Endothelial cell (in vitro differentiated cells): Measurements from ENCODE around the gene PARM1. TPM values are rescaled to one million over a fixed set of nuclear protein-coding genes. Genes with fewer than 3 reads are reported as not detected.

Experiments
- DNase-seq: peaks from one replicate; pipeline ENCODE4 v3.0.0; 2021; ENCODE audit warnings: low spot score
- H3K27ac Mint-ChIP-seq: one replicate; pipeline ENCODE4 v1.8.0; 2021; ENCODE audit warnings: mixed read lengths, inconsistent platforms; ENCODE audit not compliant: unreplicated experiment
- H3K27me3 Mint-ChIP-seq: one replicate; pipeline ENCODE4 v1.8.0; 2021; ENCODE audit warnings: mild to moderate bottlenecking, moderate library complexity, mixed read lengths, inconsistent platforms; ENCODE audit not compliant: unreplicated experiment
- H3K36me3 Mint-ChIP-seq: one replicate; pipeline ENCODE4 v1.8.0; 2021; ENCODE audit warnings: mild to moderate bottlenecking, low read depth, mixed read lengths, inconsistent platforms; ENCODE audit not compliant: unreplicated experiment
- H3K4me1 Mint-ChIP-seq: one replicate; pipeline ENCODE4 v1.8.0; 2021; ENCODE audit warnings: mild to moderate bottlenecking, mixed read lengths, inconsistent platforms; ENCODE audit not compliant: unreplicated experiment
- H3K4me3 Mint-ChIP-seq: one replicate; pipeline ENCODE4 v1.8.0; 2021; ENCODE audit warnings: mild to moderate bottlenecking, mixed read lengths, inconsistent platforms; ENCODE audit not compliant: unreplicated experiment
- H3K9me3 Mint-ChIP-seq: one replicate; pipeline ENCODE4 v1.8.0; 2021; ENCODE audit warnings: mixed read lengths, inconsistent platforms; ENCODE audit not compliant: unreplicated experiment
- CTCF ChIP-seq: fragments of 200-600 bp; sonication (generic); IDR thresholded peaks from one replicate; pipeline ENCODE4 v1.5.0; 2021; ENCODE audit warnings: antibody characterized with exemption; ENCODE audit not compliant: unreplicated experiment
- total RNA-seq: library from RNA; stranded (reverse); fragmentation: NEBNext Ultra II Directional; extraction: Animal tissue kit (Norgen Biotek cat#: 25700); gene quantifications from one replicate; pipeline ENCODE4 v1.2.1, GENCODE V29; 2021; ENCODE audit not compliant: unreplicated experiment

The PARM1 gene
- total RNA-seq, 1 donor from 2014 or later, result 0.18 TPM

- H3K4me1 Mint-ChIP-seq, result no peaks in the 10 kb centered on the region
- no peaks in the 10 kb centered on the region for H3K36me3 Mint-ChIP-seq
- no peaks in the 10 kb centered on the region for H3K9me3 Mint-ChIP-seq
- no peak overlapping the region for H3K27ac Mint-ChIP-seq
- no peaks in the 10 kb centered on the region for H3K27me3 Mint-ChIP-seq
- no peak for DNase-seq
- H3K4me3 Mint-ChIP-seq, result no peak overlapping the region
- no peak for TF ChIP-seq CTCF
Measured at GRCh38 chr4:75001871-75002270, 69.0 kb downstream of the PARM1 start.

GRCh38 chr4:75002381-75002780 lies 69.5 kb downstream of the PARM1 start:
- no peak for DNase-seq
- H3K27ac Mint-ChIP-seq, result no peak overlapping the region
- H3K4me3 Mint-ChIP-seq, result no peak overlapping the region
- H3K36me3 Mint-ChIP-seq, result no peaks in the 10 kb centered on the region
- no peaks in the 10 kb centered on the region for H3K9me3 Mint-ChIP-seq
- no peaks in the 10 kb centered on the region for H3K4me1 Mint-ChIP-seq
- no peak for TF ChIP-seq CTCF
- H3K27me3 Mint-ChIP-seq, result no peaks in the 10 kb centered on the region

DNA sequence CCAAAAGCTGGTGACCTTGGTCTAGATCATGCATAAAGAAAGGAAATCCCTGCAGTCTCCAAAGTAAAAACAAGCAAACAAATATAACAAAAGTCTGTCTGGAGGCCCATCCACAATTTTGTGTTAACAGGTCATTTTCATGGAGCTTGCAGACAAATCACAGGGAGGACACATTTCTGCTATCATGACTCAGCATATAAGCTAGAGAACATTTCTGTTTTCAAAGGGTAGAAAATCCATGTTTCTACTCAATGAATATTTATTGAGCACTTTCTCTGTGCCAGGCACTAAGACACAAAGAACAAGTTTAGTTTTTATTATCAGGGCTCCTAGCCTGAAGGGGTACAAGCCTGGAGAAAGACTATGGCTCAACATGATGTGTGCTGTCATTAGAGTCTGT lies 71.1 kb downstream of the PARM1 start:
- no peaks in the 10 kb centered on the region for H3K27me3 Mint-ChIP-seq
- no peaks in the 10 kb centered on the region for H3K9me3 Mint-ChIP-seq
- no peak for TF ChIP-seq CTCF
- no peak overlapping the region for H3K4me3 Mint-ChIP-seq
- no peaks in the 10 kb centered on the region for H3K4me1 Mint-ChIP-seq
- H3K27ac Mint-ChIP-seq, result no peak overlapping the region
- no peaks in the 10 kb centered on the region for H3K36me3 Mint-ChIP-seq
- DNase-seq, result no peak

- no peaks in the 10 kb centered on the region for H3K27me3 Mint-ChIP-seq
- TF ChIP-seq CTCF, result no peak
- no peaks in the 10 kb centered on the region for H3K4me1 Mint-ChIP-seq
- no peak overlapping the region for H3K27ac Mint-ChIP-seq
- no peak for DNase-seq
- H3K36me3 Mint-ChIP-seq, result no peaks in the 10 kb centered on the region
- no peaks in the 10 kb centered on the region for H3K9me3 Mint-ChIP-seq
- H3K4me3 Mint-ChIP-seq, result no peak overlapping the region
Measured at GRCh38 chr4:75004755-75005668, 72.1 kb downstream of the PARM1 start.

GRCh38 chr4:75005727-75006126 lies 72.8 kb downstream of the PARM1 start:
- Mint-ChIP-seq H3K27me3 (no peaks in the 10 kb centered on the region), H3K27ac (no peak overlapping the region), H3K36me3 (no peaks in the 10 kb centered on the region), H3K9me3 (no peaks in the 10 kb centered on the region), H3K4me3 (no peak overlapping the region), H3K4me1 (no peaks in the 10 kb centered on the region)
- DNase-seq, result no peak
- no peak for TF ChIP-seq CTCF
